ENCODE measurements around the gene BFSP2.

GRCh38 chr3:133442518-133442917 lies 42.7 kb downstream of the BFSP2 start:
- TF ChIP-seq CTCF (IDR thresholded peaks at IDR 0.05; ENCODE audit: low read depth, low read length, poor library complexity, severe bottlenecking) (no peak), EZH2phosphoT487 (IDR thresholded peaks at IDR 0.05; ENCODE audit: borderline replicate concordance, low read length) (no peak)
